Subcutaneous abdominal adipose tissue (tissue), 5 donors: ENCODE data around the gene DNAJB4.
"Not testable (repeated sequence)": the region's sequence is repeated elsewhere in the genome, so short reads cannot be mapped to it uniquely, and the experiment has no call there.

Source experiments
- H3K27ac ChIP-seq: one replicate; pipeline ENCODE4 v1.7.0; 2013; ENCODE audit warnings: low read depth, mild to moderate bottlenecking, inconsistent platforms, low read length, moderate library complexity
- H3K27me3 ChIP-seq, 5 donors: one replicate each; pipeline ENCODE4 v1.7.0; 2013; ENCODE audit warnings: low read length in 5 of 5, inconsistent platforms in 1 of 5; ENCODE audit not compliant: control insufficient read depth in 5 of 5, insufficient read depth in 4 of 5
- H3K36me3 ChIP-seq, 5 donors: one replicate each; pipeline ENCODE4 v1.7.0; 2013; ENCODE audit warnings: low read length in 5 of 5; ENCODE audit not compliant: control insufficient read depth in 5 of 5, insufficient read depth in 5 of 5
- H3K4me1 ChIP-seq, 5 donors: one replicate each; pipeline ENCODE4 v1.7.0; 2013; ENCODE audit warnings: low read length in 5 of 5, mild to moderate bottlenecking in 3 of 5, moderate library complexity in 1 of 5; ENCODE audit not compliant: control insufficient read depth in 5 of 5, insufficient read depth in 5 of 5
- H3K4me3 ChIP-seq, 5 donors: one replicate each; pipeline ENCODE4 v1.7.0; 2013; ENCODE audit warnings: low read length in 5 of 5, low read depth in 1 of 5
- H3K9ac ChIP-seq, 5 donors: one replicate each; pipeline ENCODE4 v1.7.0; 2013; ENCODE audit warnings: low read length in 5 of 5, mild to moderate bottlenecking in 4 of 5, moderate library complexity in 3 of 5
- H3K9me3 ChIP-seq, 5 donors: one replicate each; pipeline ENCODE4 v1.7.0; 2013; ENCODE audit warnings: low read length in 5 of 5; ENCODE audit not compliant: control insufficient read depth in 5 of 5
- donor health status: healthy.
- donor health status: healthy.
- donor health status: healthy.
- donor health status: healthy.
- donor health status: healthy.

The DNAJB4 gene

GRCh38 chr1:78005755-78006154, 1.0 kb downstream of the DNAJB4 start:
- Histone ChIP-seq H3K36me3 (no peaks in the 10 kb centered on the region), H3K27ac (peak overlapping the region; percentile 99), H3K4me1 (peaks cover 4 to 42% (median 36%) of the 10 kb centered on the region in 5 donors), H3K9ac (peak overlapping the region; percentile 94 to 99 (median 98)), H3K9me3 (no peaks in the 10 kb centered on the region), H3K27me3 (no peaks in the 10 kb centered on the region), H3K4me3 (peak overlapping the region; percentile 79 to 93 (median 85))

- Histone ChIP-seq H3K36me3 (no peaks in the 10 kb centered on the region), H3K4me3 (peak overlapping the region; percentile 79 to 93 (median 85)), H3K4me1 (peaks cover 4 to 48% (median 36%) of the 10 kb centered on the region in 5 donors), H3K9me3 (no peaks in the 10 kb centered on the region), H3K27me3 (no peaks in the 10 kb centered on the region), H3K9ac (peak overlapping the region; percentile 89 to 99 (median 96)), H3K27ac (peak overlapping the region; percentile 99)
These were observed 1.8 kb downstream of the DNAJB4 start for GRCh38 chr1:78006521-78006920.

DNA sequence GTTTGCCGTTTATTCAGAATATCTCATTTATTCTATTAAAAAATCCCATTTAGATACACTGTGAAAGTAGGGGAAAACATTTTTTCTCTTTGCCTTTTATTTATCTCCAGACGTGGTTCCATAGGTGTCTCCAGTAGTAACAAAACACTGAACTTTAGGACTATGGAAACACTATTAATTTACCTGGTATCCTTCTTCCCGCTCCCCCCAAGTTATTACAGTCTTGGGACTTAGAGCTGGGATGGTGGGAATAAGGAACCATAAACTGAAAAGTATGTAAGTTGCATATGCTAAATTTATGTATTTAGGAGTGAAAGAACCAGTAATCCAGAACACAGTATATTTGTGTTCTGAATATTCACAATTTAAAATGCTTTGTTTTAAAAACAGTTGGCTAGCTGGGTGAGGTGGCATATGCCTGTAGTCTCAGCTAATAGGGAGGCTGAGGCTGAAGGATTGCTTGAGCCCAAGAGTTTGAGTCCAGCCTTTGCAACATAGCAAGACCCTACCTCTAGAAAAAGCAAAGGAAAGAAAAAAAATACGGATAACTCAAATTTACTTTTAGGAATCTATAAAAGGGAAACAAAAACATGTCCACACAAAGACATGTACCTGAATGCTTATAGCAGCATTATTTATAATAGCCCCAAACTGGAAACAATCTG, 3.1 kb downstream of the DNAJB4 start:
- peak overlapping the region in 2 of 5 donors; percentile 6 to 20 for H3K9ac ChIP-seq
- H3K27ac ChIP-seq, result peak overlapping the region; percentile 99
- H3K4me1 ChIP-seq, result peaks cover 4 to 48% (median 36%) of the 10 kb centered on the region in 5 donors
- H3K4me3 ChIP-seq, result peak overlapping the region; percentile 38 to 93 (median 85)
- peaks cover 0 to 2% (median 0%) of the 10 kb centered on the region in 5 donors for H3K36me3 ChIP-seq
- no peaks in the 10 kb centered on the region for H3K9me3 ChIP-seq
- no peaks in the 10 kb centered on the region for H3K27me3 ChIP-seq

GRCh38 chr1:78009276-78009675, 4.5 kb downstream of the DNAJB4 start:
- Histone ChIP-seq H3K27me3 (no peaks in the 10 kb centered on the region), H3K9me3 (no peaks in the 10 kb centered on the region), H3K27ac (peak overlapping the region; percentile 41), H3K4me3 (peak overlapping the region in 2 of 5 donors; percentile 15 to 19), H3K36me3 (peaks cover 4 to 8% (median 7%) of the 10 kb centered on the region in 5 donors), H3K9ac (no peak overlapping the region), H3K4me1 (peaks cover 4 to 39% (median 25%) of the 10 kb centered on the region in 5 donors)

DNA sequence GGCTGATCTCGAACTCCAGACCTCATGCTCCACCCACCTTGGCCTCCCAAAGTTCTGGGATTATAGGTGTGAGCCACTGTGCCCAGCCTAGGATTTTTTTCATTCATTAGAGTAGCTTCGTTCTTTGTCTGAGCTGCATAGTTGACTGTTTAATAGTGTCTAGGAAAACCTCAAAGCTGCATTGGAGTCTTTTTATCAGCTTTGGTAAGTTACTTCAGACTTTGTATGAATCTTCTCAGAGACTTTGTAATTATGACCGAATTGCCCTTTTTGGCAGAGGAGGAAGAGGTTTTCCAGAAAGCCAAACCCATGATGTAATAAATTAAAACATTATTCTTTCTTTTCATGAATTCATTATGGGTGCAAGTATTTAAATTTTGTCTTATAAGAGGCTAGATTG, 5.1 kb downstream of the DNAJB4 start:
- Histone ChIP-seq H3K9ac (no peak overlapping the region), H3K9me3 (no peaks in the 10 kb centered on the region), H3K36me3 (peaks cover 8 to 13% (median 10%) of the 10 kb centered on the region in 5 donors), H3K4me1 (peaks cover under 1 to 39% (median 27%) of the 10 kb centered on the region in 5 donors), H3K27me3 (no peaks in the 10 kb centered on the region), H3K27ac (peak overlapping the region; percentile 41), H3K4me3 (peak overlapping the region in 1 of 5 donors; percentile 19)

- Histone ChIP-seq H3K4me3 (no peak overlapping the region), H3K27me3 (no peaks in the 10 kb centered on the region), H3K9me3 (no peaks in the 10 kb centered on the region), H3K4me1 (peaks cover 0 to 39% (median 28%) of the 10 kb centered on the region in 5 donors), H3K27ac (no peak overlapping the region), H3K9ac (no peak overlapping the region), H3K36me3 (peaks cover 13 to 19% (median 13%) of the 10 kb centered on the region in 5 donors)
These were observed 6.3 kb downstream of the DNAJB4 start for GRCh38 chr1:78011050-78011449.

- Histone ChIP-seq H3K4me1 (peaks cover 0 to 12% (median 6%) of the 10 kb centered on the region in 5 donors), H3K27ac (no peak overlapping the region), H3K4me3 (no peak overlapping the region), H3K9ac (no peak overlapping the region), H3K9me3 (no peaks in the 10 kb centered on the region), H3K27me3 (no peaks in the 10 kb centered on the region), H3K36me3 (peaks cover 17 to 37% (median 22%) of the 10 kb centered on the region in 5 donors)
These were observed 10.4 kb downstream of the DNAJB4 start for GRCh38 chr1:78015148-78015547.

DNA sequence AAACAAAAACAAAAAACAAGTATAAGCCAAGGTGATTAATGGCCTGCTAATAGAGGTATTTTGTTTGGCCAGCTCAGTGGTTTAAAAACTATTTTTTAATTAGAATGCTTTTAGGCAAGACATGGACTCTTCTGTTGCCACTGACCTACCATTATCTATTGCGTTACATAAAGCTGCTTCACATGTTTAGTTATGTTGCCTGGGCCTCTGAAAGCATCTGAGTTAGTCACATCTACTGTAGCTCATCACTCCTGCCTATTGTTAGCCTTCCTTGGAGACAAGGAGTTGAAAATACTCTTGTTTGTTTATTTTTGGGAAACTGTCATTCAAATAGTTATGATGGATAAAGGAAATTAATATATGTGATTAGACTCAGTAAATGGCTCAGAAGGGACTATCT, 14.3 kb downstream of the DNAJB4 start:
- Histone ChIP-seq H3K36me3 (peaks cover 9 to 32% (median 17%) of the 10 kb centered on the region in 5 donors), H3K27ac (no peak overlapping the region), H3K4me3 (no peak overlapping the region), H3K4me1 (peaks cover 0 to 3% (median 0%) of the 10 kb centered on the region in 5 donors), H3K27me3 (no peaks in the 10 kb centered on the region), H3K9ac (no peak overlapping the region), H3K9me3 (no peaks in the 10 kb centered on the region)

- H3K4me1 ChIP-seq, H3K27ac ChIP-seq, H3K9me3 ChIP-seq, H3K9ac ChIP-seq, H3K27me3 ChIP-seq, H3K4me3 ChIP-seq: not testable (repeated sequence)
- H3K36me3 ChIP-seq, result peaks cover 4 to 17% (median 5%) of the 10 kb centered on the region in 5 donors
These were observed 16.4 kb downstream of the DNAJB4 start for GRCh38 chr1:78021134-78021533.

DNA sequence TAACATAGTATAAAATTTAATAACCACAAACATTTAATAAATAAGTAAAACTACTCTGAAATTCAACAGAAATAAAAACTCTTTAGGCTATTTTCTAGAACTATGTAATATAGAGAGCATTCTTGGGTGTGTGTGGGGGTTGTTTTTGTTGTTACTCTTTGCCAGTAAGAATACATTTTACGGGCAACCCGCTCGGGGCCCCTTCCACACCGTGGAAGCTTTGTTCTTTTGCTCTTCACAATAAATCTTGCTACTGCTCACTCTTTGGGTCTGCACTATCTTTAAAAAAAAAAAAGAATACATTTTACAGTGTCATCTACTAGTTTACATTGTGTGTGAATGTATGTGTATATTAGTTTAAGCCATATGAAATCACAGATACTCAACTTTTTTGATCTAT, 25.1 kb downstream of the DNAJB4 start:
- H3K4me1 ChIP-seq, result no peaks in the 10 kb centered on the region
- no peak overlapping the region for H3K4me3 ChIP-seq
- H3K27ac ChIP-seq, result no peak overlapping the region
- no peaks in the 10 kb centered on the region for H3K27me3 ChIP-seq
- H3K9me3 ChIP-seq, result no peaks in the 10 kb centered on the region
- H3K36me3 ChIP-seq, result no peaks in the 10 kb centered on the region
- H3K9ac ChIP-seq, result no peak overlapping the region
